NCI-H2081 treated with DMSO at 0.1 percent for 48 hours (cell line): Measurements from ENCODE around the gene SMYD1.

Experiments used
- DNase-seq: peaks from one replicate; lab custom pipeline; 2025; lab: John Stamatoyannopoulos, UW

The SMYD1 gene

GRCh38 chr2:88055371-88056128 is 12.1 kb upstream of the SMYD1 start, which contains the start of gene KRCC1:
Gene KRCC1, minus strand, starts transcription at chr2:88055783. Its CDS starts 27,220 bp downstream, at chr2:88028563.
- peak; percentile 73 for DNase-seq

GRCh38 chr2:88057437-88057844 is 10.2 kb upstream of the SMYD1 start:
- no peak for DNase-seq

GRCh38 chr2:88058191-88058590 is 9.4 kb upstream of the SMYD1 start:
- no peak for DNase-seq

GRCh38 chr2:88059979-88060906 is 7.4 kb upstream of the SMYD1 start:
- peak; percentile 27 for DNase-seq

GRCh38 chr2:88060907-88061275 is 6.7 kb upstream of the SMYD1 start:
- no peak for DNase-seq

GRCh38 chr2:88061295-88061694 is 6.3 kb upstream of the SMYD1 start:
- no peak for DNase-seq

- no peak for DNase-seq
Observed at GRCh38 chr2:88066543-88066942, 1.1 kb upstream of the SMYD1 start.

GRCh38 chr2:88067189-88067588 is 436 bp upstream of the SMYD1 start:
- no peak for DNase-seq

GRCh38 chr2:88068044-88068443 is 419 bp downstream of the SMYD1 start:
- DNase-seq, result no peak

- DNase-seq, result no peak
Observed at GRCh38 chr2:88069117-88069516, 1.5 kb downstream of the SMYD1 start.

- no peak for DNase-seq
Observed at GRCh38 chr2:88070055-88070454, 2.4 kb downstream of the SMYD1 start.

GRCh38 chr2:88071365-88071764 is 3.7 kb downstream of the SMYD1 start:
- DNase-seq, result no peak

- DNase-seq, result no peak
Observed at GRCh38 chr2:88074150-88074549, 6.5 kb downstream of the SMYD1 start.

- DNase-seq, result no peak
Observed at GRCh38 chr2:88074854-88075292, 7.2 kb downstream of the SMYD1 start.

- no peak for DNase-seq
Observed at GRCh38 chr2:88077080-88077479, 9.5 kb downstream of the SMYD1 start.

GRCh38 chr2:88078643-88079172 is 11.1 kb downstream of the SMYD1 start:
- no peak for DNase-seq

GRCh38 chr2:88080545-88080944 is 12.9 kb downstream of the SMYD1 start:
- DNase-seq, result no peak

- no peak for DNase-seq
Observed at GRCh38 chr2:88081924-88082608, 14.4 kb downstream of the SMYD1 start.

- DNase-seq, result no peak
Observed at GRCh38 chr2:88082781-88083180, 15.2 kb downstream of the SMYD1 start.

GRCh38 chr2:88085099-88085498 is 17.5 kb downstream of the SMYD1 start:
- no peak for DNase-seq

- no peak for DNase-seq
Observed at GRCh38 chr2:88085602-88086001, 18.0 kb downstream of the SMYD1 start.

GRCh38 chr2:88086401-88086800 is 18.8 kb downstream of the SMYD1 start:
- DNase-seq, result no peak
